KOPT-K1 (cell line): ENCODE measurements around the gene TTC1.

Source experiments
- H3K27ac ChIP-seq: fragments of 200-600 bp; sonication (generic); 2 replicates; pipeline ENCODE4 v1.5.1; 2016; ENCODE audit warnings: antibody characterized with exemption, mild to moderate bottlenecking, low read depth, low read length; ENCODE audit not compliant: poor library complexity, severe bottlenecking
- H3K36me3 ChIP-seq: fragments of 200-600 bp; sonication (generic); 2 replicates; pipeline ENCODE4 v1.5.1; 2017; ENCODE audit warnings: antibody characterized with exemption, mild to moderate bottlenecking, low read length, moderate library complexity; ENCODE audit not compliant: insufficient read depth
- H3K9me3 ChIP-seq: fragments of 200-600 bp; sonication (generic); 2 replicates; pipeline ENCODE4 v1.5.1; 2017; ENCODE audit warnings: antibody characterized with exemption, low read length, mild to moderate bottlenecking; ENCODE audit not compliant: insufficient read depth, poor library complexity, severe bottlenecking

Gene TTC1

GRCh38 chr5:160108124-160108523 lies 99.2 kb downstream of the TTC1 start:
- Histone ChIP-seq H3K27ac (no peak overlapping the region), H3K9me3 (peaks cover 10% of the 10 kb centered on the region), H3K36me3 (peaks cover 60% of the 10 kb centered on the region)
